OCI-M2 (cell line): ENCODE measurements around the gene PIEZO1.

Source experiments
- DNase-seq: peaks from one replicate; lab custom pipeline; 2025; ENCODE audit not compliant: unreplicated experiment; lab: John Stamatoyannopoulos, UW

The PIEZO1 gene

GRCh38 chr16:88754109-88754911 is 30.7 kb downstream of the PIEZO1 start:
- no peak for DNase-seq

GRCh38 chr16:88753602-88754001 is 31.4 kb downstream of the PIEZO1 start:
- DNase-seq = no peak

- no peak for DNase-seq
Observed at GRCh38 chr16:88753191-88753590, 31.8 kb downstream of the PIEZO1 start.

GRCh38 chr16:88752386-88753002 is 32.5 kb downstream of the PIEZO1 start:
- no peak for DNase-seq

GRCh38 chr16:88750854-88751253 is 34.2 kb downstream of the PIEZO1 start:
- no peak for DNase-seq

GRCh38 chr16:88749358-88749757 is 35.7 kb downstream of the PIEZO1 start:
- DNase-seq = no peak

- no peak for DNase-seq
Observed at GRCh38 chr16:88748364-88748763, 36.7 kb downstream of the PIEZO1 start.

- DNase-seq = no peak
Observed at GRCh38 chr16:88747588-88748301, 37.3 kb downstream of the PIEZO1 start.

- DNase-seq = no peak
Observed at GRCh38 chr16:88746506-88746905, 38.5 kb downstream of the PIEZO1 start.

GRCh38 chr16:88744577-88745521 is 40.2 kb downstream of the PIEZO1 start:
- no peak for DNase-seq

- no peak for DNase-seq
Observed at GRCh38 chr16:88743693-88744576, 41.1 kb downstream of the PIEZO1 start.

- no peak for DNase-seq
Observed at GRCh38 chr16:88742896-88743605, 42.0 kb downstream of the PIEZO1 start.

GRCh38 chr16:88741368-88741767 is 43.7 kb downstream of the PIEZO1 start:
- DNase-seq = no peak

GRCh38 chr16:88740727-88741055 is 44.3 kb downstream of the PIEZO1 start:
- no peak for DNase-seq

GRCh38 chr16:88739977-88740726 is 44.9 kb downstream of the PIEZO1 start:
- no peak for DNase-seq

- DNase-seq = no peak
Observed at GRCh38 chr16:88739139-88739976, 45.7 kb downstream of the PIEZO1 start.

GRCh38 chr16:88738151-88739084 is 46.6 kb downstream of the PIEZO1 start:
- DNase-seq = no peak
